ENCODE measurements around the gene SORCS2. TPM values are rescaled to one million over a fixed set of nuclear protein-coding genes. Genes with fewer than 3 reads are reported as not detected.

Gene SORCS2
- total RNA-seq, 4 donors from 2014 or later, result 0.53 to 9.9 (median 0.90) TPM

DNA sequence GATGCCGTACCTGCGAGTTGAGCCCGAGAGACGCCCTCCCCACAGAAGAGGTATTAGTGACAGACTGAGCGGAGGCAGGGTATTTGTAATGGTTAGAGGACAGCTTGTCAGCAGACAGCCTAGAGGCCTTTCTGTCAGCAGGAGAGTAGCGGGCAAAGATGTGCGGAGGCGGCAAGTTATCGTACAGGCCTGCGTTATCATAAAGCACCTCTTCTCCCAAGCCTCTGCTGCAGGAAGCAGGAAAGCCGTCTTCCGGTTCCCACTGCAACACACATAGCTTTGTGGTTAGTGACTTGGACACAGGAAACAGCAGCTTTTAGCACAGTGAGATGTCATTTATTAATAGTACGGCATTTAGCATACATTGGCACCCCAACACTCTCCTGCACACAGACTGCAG lies 589.0 kb downstream of the SORCS2 start:
- H3K27ac ChIP-seq, result peak overlapping the region in 2 of 4 donors; percentile 43 to 48

DNA sequence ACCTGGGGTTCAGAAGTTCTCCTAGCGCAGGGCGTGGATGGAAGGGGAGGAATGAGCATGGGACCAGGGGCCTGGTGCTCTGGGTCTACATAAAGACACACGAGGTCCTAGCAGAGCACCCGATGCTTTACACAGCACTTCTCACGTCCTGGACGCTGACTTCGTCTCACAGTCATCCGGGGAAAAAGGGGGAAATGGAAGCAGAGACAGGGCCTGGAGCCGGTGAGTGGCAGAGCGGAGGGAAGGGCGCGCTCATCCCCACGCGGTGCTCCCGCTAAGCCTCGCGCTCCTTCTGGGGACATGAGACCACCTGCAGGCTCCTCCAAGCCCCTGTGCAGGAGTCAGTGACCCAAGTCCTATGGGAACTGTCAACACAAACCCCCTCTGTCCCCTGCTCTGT lies 589.7 kb downstream of the SORCS2 start:
- Histone ChIP-seq H3K9me3 (no peaks in the 10 kb centered on the region), H3K4me3 (no peak overlapping the region), H3K27me3 (no peaks in the 10 kb centered on the region), H3K27ac (peak overlapping the region in 1 of 4 donors; percentile 13), H3K4me1 (peaks cover 0 to 13% (median 2%) of the 10 kb centered on the region in 4 donors), H3K36me3 (peaks cover 0 to 30% (median 0%) of the 10 kb centered on the region in 3 donors)
- DNase-seq, result peak in 1 of 3 donors; percentile 40
- TF ChIP-seq, protein P1, sequence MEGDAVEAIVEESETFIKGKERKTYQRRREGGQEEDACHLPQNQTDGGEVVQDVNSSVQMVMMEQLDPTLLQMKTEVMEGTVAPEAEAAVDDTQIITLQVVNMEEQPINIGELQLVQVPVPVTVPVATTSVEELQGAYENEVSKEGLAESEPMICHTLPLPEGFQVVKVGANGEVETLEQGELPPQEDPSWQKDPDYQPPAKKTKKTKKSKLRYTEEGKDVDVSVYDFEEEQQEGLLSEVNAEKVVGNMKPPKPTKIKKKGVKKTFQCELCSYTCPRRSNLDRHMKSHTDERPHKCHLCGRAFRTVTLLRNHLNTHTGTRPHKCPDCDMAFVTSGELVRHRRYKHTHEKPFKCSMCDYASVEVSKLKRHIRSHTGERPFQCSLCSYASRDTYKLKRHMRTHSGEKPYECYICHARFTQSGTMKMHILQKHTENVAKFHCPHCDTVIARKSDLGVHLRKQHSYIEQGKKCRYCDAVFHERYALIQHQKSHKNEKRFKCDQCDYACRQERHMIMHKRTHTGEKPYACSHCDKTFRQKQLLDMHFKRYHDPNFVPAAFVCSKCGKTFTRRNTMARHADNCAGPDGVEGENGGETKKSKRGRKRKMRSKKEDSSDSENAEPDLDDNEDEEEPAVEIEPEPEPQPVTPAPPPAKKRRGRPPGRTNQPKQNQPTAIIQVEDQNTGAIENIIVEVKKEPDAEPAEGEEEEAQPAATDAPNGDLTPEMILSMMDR (IDR thresholded peaks at IDR 0.05), result no peak
- no peak for TF ChIP-seq POLR2A (IDR thresholded peaks at IDR 0.05)

More for the DNA sequence above, 589.0 kb downstream of the SORCS2 start:
- Histone ChIP-seq H3K9me3 (no peaks in the 10 kb centered on the region), H3K36me3 (peaks cover 0 to 35% (median 0%) of the 10 kb centered on the region in 3 donors), H3K4me1 (peaks cover 0 to 13% (median 2%) of the 10 kb centered on the region in 4 donors), H3K27me3 (no peaks in the 10 kb centered on the region), H3K4me3 (no peak overlapping the region)
- TF ChIP-seq, protein P1 (IDR thresholded peaks at IDR 0.05), result no peak
- no peak for TF ChIP-seq POLR2A (IDR thresholded peaks at IDR 0.05)
- no peak for DNase-seq

DNA sequence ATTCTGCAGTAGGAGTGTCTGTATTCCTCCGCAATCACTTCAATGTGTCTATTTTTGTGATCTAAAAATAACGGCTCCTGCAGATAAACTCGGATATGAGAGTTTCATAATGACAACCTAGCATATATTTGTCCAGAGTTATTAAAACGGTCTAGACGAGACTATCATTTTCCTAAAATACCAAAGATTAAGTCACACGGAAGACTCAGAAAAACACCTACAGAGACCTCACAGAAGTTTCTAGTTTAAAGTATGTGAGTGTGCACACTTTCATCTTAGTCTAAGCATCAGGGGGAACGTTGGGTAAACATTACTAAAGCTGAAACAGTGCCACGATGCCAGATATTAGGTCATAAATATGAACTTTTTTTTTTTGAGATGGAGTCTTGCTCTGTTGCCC lies 590.4 kb downstream of the SORCS2 start:
- Histone ChIP-seq H3K27me3 (no peaks in the 10 kb centered on the region), H3K4me1 (peaks cover 0 to 13% (median 2%) of the 10 kb centered on the region in 4 donors), H3K27ac (no peak overlapping the region), H3K4me3 (no peak overlapping the region), H3K9me3 (no peaks in the 10 kb centered on the region), H3K36me3 (peaks cover 0 to 24% (median 0%) of the 10 kb centered on the region in 3 donors)
- DNase-seq, result no peak
- TF ChIP-seq POLR2A (IDR thresholded peaks at IDR 0.05), result no peak
- TF ChIP-seq, protein P1 (IDR thresholded peaks at IDR 0.05), result no peak

DNA sequence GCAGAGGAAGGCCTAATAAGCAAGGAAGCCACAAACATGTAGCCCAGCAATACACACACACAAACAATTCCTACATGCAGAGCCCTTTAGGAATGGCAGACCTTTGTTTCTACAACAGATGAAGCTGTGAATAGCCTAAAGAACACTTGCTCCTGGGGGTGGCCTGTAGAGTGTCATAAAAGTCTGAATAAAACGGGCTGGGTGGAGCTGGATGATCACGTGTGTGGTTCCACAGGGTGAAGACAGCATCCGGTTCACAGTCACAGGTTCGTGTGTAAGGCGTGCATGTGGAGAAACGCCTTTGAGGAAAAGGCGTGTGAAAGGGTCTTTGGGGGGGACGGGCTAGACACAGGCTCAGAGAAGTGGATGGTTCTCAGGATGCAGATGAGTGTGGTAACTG lies 591.2 kb downstream of the SORCS2 start:
- DNase-seq, result peak in 1 of 3 donors; percentile 60
- H3K27ac ChIP-seq, result peak overlapping the region in 1 of 4 donors; percentile 12
- H3K36me3 ChIP-seq, result peaks cover 0 to 17% (median 0%) of the 10 kb centered on the region in 3 donors
- no peaks in the 10 kb centered on the region for H3K27me3 ChIP-seq
- H3K4me3 ChIP-seq, result no peak overlapping the region
- TF ChIP-seq POLR2A (IDR thresholded peaks at IDR 0.05), result no peak
- TF ChIP-seq, protein P1 (IDR thresholded peaks at IDR 0.05), result no peak
- H3K4me1 ChIP-seq, result peaks cover 0 to 13% (median 2%) of the 10 kb centered on the region in 4 donors
- H3K9me3 ChIP-seq, result no peaks in the 10 kb centered on the region

DNA sequence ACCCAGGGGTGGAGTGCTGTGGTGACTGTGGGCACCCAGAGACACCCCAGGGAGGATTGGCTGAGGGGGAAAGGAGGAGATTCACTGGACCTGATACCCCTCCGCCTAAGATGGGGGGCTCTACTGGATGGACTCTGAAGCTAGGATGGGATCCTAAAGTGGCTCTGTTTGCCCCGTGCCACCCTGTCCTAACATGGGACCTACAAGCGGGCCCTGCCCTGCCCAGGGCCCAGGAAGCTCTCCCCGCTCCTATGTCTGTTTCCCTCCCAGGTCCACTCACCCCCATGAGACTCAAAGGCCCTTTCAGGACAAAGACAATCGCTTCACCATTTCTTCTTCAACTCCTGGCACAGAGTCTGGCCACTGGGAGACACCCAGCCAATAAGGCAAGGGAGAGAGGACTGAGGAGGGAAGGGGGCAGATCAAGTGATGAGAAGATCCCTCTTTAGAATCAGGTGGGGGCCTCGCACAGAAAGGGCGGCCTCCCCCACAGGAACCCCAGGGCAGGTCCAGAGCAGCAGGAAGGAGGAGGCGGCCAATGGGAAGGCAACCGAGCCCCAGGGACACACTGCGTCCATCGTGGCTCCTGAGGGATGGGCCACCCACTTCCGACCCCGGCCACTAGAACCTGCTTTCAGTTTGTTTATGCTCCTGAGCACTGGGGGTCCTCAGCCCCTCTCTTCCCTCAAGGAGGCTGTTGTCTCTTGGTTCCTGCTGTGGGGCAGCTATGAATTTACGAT lies 592.0 kb downstream of the SORCS2 start:
- peak overlapping the region in 1 of 4 donors; percentile 12 for H3K27ac ChIP-seq
- H3K27me3 ChIP-seq, result no peaks in the 10 kb centered on the region
- peaks cover 0 to 13% (median 2%) of the 10 kb centered on the region in 4 donors for H3K4me1 ChIP-seq
- H3K9me3 ChIP-seq, result no peaks in the 10 kb centered on the region
- TF ChIP-seq, protein P1 (IDR thresholded peaks at IDR 0.05), result no peak
- no peak for TF ChIP-seq POLR2A (IDR thresholded peaks at IDR 0.05)
- H3K4me3 ChIP-seq, result no peak overlapping the region
- peaks cover 0 to 16% (median 0%) of the 10 kb centered on the region in 3 donors for H3K36me3 ChIP-seq
- DNase-seq, result peak in 1 of 3 donors; percentile 16

All from Peyer's patch (tissue), 4 donors.